Keratinocyte (primary cell): Measurements from ENCODE around the gene ANO7.

Experiments
- CTCF ChIP-seq, 3 experiments: IDR thresholded peaks in 1 of 3; conservative IDR thresholded peaks in 1 of 3; optimal IDR thresholded peaks in 1 of 3; 2 replicates in 2 of 3; 3 replicates in 1 of 3; pipeline versions ENCODE3 to v1.5.1; 2011; ENCODE audit warnings: low read length in 3 of 3, mild to moderate bottlenecking in 3 of 3, moderate library complexity in 2 of 3, control low read depth in 1 of 3, inconsistent platforms in 1 of 3; ENCODE audit not compliant: insufficient read depth in 2 of 3; ENCODE audit errors: extremely low read depth in 1 of 3
- EZH2 ChIP-seq: IDR thresholded peaks from one replicate; pipeline ENCODE4 v1.6.1; 2012; ENCODE audit warnings: inconsistent platforms, mild to moderate bottlenecking, low read length, moderate library complexity

- TF ChIP-seq EZH2 (no peak), CTCF (optimal IDR thresholded peaks at IDR 0.05 in 1 of 3, IDR thresholded peaks at IDR 0.05 in 1 of 3, conservative IDR thresholded peaks at IDR 0.05 in 1 of 3; ENCODE audit: extremely low read depth in 1 of 3, insufficient read depth in 2 of 3, low read length in 3 of 3) (no peak)
Measured at GRCh38 chr2:241153616-241154015, 34.9 kb upstream of the ANO7 start.
